GM04504 (cell line): ENCODE results near the gene MAMSTR.

Experiments used
- DNase-seq: peaks from one replicate; pipeline ENCODE4 v3.0.0-alpha.2; 2012; ENCODE audit warnings: low read depth

Gene MAMSTR

GRCh38 chr19:48746110-48746509 lies 26.6 kb upstream of the MAMSTR start:
- no peak for DNase-seq

GRCh38 chr19:48745208-48745995 lies 25.9 kb upstream of the MAMSTR start:
- DNase-seq = no peak

DNA sequence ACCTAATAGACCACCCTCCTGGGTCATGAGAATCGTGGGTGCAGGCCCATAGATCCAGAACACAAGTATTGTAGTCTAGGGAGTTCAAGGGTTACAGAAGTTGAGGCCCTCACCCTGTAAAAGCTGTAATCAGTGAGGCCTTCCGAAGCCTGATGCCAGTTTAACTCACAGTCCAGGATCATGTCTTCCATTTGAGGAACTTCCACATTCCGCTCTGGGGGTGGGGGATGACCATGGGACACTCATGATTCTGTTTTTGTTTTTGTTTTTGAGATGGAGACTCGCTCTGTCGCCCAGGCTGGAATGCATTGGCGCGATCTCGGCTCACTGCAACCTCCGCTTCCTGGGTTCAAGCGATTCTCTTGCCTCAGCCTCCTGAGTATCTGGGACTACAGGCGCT lies 22.6 kb upstream of the MAMSTR start:
- no peak for DNase-seq

DNA sequence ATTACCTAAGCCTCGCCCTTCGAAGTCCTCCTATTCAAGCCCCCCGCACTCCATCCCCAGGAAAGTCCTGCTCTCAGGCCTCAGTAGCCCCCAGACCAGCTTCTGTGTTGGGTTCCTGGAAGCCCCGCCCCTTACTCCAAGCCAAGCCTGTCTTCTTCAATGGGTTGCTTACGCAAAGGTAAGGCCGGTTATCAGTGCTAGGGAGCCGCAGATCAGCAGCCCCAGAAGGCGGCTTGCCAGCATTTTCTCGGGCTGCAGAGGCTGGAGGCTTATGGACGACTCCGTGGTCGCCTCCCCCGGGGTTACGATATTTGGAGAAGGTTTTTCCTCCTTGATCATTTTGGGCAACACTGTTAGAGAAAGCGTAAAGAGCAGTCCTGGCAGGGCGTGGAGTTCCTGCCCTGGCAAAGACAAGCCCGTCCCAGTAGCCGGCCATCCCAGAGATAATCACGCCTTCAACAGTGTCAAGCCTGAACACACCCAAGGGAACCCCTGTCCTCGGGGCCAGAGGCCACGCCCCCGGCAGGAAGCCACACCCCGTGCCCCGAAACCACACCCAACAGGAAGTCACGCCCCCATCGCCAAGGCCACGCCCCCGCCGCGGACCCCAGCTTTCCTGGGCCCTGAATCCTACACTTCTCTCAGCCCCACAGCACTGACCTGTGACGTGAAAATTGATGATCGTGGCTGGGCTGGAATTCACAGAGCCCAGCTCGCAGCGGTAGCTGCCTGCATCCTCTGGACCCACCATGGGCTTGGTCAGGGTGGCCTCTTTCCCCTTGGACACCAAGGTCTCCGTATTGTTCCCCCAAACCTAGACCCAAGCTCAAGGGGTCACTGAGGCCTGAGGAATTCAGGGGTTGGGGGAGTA lies 21.8 kb upstream of the MAMSTR start:
- DNase-seq = no peak

- DNase-seq = no peak
These were observed 20.8 kb upstream of the MAMSTR start, which contains the start of gene RASIP1 for GRCh38 chr19:48740164-48740972. Gene RASIP1 (minus strand): TSS chr19:48740610. CDS start chr19:48740282, 328 bp downstream.

GRCh38 chr19:48739404-48740163 lies 20.1 kb upstream of the MAMSTR start:
- no peak for DNase-seq

GRCh38 chr19:48738557-48739403 lies 19.3 kb upstream of the MAMSTR start:
- DNase-seq = no peak

DNA sequence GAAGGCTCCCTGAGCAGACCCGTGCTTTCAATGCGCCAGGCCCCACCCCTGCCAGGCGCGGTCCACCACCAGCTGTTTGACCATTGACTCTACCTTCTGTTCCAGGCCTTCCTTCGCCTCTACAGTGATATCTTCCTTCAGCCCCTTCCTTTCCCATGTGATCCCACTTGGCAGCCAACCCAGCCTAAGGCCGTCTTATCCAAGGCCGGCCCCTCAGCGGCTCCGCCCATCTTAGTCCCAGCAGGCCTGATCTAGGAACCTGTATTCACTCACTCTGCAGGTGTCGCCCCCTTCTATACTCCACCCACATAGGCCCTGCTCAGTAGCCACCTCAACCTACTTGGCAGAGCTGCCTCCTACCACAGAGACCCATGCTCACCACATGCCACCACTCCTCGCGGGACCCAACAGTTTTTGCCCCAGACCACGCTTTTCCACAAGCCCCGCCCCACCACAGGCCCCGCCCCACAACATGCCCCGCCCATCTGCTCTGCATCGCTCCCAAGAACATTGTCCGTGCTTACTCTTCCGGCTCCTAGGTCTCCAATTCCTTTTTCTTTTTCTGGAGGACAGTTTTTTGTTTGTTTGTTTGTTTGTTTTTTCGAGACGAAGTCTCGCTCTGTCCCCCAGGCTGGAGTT lies 18.0 kb upstream of the MAMSTR start:
- no peak for DNase-seq

DNA sequence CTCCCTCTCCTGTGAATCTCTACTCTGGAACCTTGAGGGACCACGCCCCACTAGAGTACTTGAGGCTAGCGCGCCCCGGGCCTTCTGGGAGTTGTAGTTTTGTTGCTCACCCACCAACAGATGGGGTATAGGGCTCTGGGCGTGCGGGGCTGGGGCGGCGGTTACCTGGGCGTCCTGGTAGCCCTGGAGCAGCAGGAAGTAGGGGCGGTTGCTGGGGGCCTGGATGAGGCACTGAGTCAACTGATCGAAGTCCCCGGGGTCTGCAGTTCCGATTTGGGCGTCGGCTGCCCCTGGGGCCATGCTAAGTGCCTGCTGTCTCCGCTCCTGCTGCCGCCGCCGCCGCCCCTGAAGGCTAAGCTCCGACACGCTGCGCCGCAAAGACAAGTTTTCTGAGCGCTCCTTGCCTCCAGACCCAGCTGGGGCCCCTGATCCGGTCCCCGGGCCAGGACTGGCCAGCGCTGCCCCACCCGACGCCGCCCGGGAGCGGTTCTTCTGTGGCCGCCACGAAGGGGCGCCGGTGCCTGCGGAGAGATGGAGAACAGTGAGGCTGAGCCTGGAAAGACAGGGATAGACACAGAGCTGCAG lies 15.6 kb upstream of the MAMSTR start:
- DNase-seq = no peak

DNA sequence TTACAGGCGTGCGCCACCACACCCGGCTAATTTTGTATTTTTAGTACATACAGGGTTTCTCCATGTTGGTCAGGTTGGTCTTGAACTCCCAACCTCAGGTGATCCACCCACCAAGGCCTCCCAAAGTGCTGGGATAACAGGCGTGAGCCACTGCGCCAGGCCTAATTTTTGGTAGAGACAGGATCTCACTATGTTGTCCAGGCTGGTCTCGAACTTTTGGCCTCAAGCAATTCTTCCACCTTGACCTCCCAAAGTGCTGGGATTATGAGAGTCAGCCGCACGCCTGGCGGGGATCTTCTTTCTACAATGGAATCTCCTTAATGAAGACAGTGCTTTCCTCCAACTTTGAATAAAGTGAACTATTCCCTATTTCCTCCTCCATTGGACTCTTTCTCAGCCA lies 15.1 kb upstream of the MAMSTR start:
- DNase-seq = no peak

DNA sequence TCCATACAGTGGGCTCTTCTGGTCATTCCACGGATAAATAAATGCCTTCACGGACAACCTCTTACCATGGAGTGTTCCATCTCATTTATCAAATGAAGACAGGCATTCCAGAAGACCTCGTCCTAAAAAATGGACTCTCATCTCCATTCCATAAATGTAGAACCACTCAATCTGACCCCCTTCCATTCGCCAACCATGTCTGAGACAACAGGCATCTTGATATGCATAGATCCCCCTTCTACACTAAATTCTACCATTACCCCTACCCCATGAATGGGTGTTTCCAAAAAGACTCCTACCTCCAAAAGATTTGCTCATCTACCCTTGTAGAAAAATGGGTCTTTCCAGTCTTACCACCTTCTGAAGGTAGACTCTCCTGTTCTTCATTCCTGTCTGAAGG lies 11.9 kb upstream of the MAMSTR start:
- DNase-seq = no peak

DNA sequence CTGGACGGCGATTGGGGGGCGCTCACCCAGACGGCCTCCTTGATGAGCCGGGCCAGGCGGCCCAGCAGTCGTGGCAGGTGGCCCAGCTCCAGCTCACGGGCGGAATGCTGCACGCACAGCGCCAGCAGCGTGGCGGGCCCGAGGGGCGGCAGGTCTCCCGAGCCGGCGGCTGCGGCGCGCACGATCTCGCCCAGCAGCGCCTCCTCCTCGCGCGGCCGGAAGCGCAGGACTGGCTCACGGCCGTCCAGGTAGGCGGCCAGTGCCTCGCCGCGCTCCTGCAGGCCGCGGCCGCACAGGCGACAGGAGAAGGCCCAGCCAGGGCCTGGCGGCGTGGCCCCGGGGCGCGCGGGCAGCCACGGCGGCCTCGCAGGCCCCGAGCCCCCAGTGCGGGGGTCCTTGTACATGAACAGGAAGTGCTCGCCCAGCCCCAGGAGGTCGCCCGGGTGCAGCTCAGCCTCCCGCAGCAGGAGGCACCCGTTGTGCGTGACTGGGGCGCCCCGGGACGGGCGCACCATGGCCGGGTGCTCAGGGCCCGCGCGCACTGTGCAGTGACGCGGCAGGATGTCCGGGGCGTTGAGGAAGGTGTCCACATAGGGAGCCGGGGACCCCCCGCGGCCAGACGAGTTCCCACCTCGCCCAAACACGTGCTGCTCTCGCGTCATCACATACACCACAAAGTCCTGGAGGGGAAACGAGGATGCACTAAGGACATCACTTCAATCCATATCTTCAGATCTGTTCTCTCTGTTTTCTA lies 9.6 kb upstream of the MAMSTR start:
- no peak for DNase-seq

- DNase-seq = no peak
These were observed 7.0 kb upstream of the MAMSTR start for GRCh38 chr19:48726556-48726955.

- no peak for DNase-seq
These were observed 5.5 kb upstream of the MAMSTR start for GRCh38 chr19:48724796-48725753.

DNA sequence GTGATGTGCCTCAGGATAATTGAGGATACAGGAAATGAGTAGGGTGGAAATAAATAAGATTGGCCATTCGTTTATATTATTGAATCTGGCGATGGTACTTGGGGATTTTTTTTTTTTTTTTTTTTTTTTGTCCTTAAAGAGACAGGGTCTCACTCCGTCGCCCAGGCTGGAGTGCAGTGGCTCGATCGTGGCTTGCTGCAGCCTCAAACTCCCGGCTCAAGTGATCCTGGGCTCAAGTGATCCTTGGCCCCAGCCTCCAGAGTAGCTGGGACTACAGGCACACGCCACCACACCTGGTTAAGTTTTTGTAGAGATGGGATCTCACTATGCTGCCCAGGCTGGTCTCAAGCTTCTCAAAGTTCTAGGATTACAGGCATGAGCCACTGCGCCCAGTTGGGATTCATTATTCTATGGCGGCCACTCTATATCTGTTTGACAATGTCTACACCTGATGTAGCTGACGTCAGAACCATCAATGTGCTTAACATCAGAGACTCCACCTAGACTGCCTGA lies 2.7 kb upstream of the MAMSTR start:
- DNase-seq = no peak

GRCh38 chr19:48720613-48721296 lies 1.2 kb upstream of the MAMSTR start:
- peak; percentile 99 for DNase-seq

- no peak for DNase-seq
These were observed 707 bp upstream of the MAMSTR start for GRCh38 chr19:48720251-48720612.
